Measurements from ENCODE around the gene PARD3B.

- TF ChIP-seq CTCF (conservative IDR thresholded peaks at IDR 0.05 in 1 of 2, IDR thresholded peaks at IDR 0.05 in 1 of 2; ENCODE audit: low read depth in 1 of 2, low read length in 2 of 2) (no peak), EZH2 (IDR thresholded peaks at IDR 0.05; ENCODE audit: low read length, missing control alignments) (no peak)
These were observed 994.8 kb downstream of the PARD3B start for GRCh38 chr2:205540036-205540435.

All from fibroblast of lung (primary cell).